ENCODE measurements around the gene CDK17.

Gene CDK17

DNA sequence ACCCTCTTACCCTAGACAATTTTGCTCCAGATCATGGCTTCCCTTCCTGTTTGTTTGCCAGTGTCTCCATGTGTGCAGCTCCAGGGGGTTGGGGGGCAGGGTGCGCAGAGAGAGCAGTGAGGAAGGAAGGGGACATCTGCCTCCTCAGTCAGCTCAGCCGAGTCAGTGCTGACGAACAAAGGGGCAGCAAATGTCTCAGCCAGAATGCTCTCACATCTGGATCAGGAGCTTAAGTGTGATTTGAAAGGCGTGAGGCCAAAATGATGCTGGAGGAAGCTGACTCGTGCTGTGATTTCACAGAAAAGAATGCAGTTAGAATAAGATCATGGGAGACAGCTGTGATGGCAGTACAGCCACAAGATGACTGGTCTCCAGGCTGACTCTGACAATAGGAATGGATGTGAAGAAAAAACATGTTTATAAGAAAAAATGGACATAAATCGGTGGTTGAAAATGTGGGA lies 27.1 kb upstream of the CDK17 start:
- TF ChIP-seq, protein P1, sequence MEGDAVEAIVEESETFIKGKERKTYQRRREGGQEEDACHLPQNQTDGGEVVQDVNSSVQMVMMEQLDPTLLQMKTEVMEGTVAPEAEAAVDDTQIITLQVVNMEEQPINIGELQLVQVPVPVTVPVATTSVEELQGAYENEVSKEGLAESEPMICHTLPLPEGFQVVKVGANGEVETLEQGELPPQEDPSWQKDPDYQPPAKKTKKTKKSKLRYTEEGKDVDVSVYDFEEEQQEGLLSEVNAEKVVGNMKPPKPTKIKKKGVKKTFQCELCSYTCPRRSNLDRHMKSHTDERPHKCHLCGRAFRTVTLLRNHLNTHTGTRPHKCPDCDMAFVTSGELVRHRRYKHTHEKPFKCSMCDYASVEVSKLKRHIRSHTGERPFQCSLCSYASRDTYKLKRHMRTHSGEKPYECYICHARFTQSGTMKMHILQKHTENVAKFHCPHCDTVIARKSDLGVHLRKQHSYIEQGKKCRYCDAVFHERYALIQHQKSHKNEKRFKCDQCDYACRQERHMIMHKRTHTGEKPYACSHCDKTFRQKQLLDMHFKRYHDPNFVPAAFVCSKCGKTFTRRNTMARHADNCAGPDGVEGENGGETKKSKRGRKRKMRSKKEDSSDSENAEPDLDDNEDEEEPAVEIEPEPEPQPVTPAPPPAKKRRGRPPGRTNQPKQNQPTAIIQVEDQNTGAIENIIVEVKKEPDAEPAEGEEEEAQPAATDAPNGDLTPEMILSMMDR (IDR thresholded peaks at IDR 0.05; ENCODE audit: low read depth, low read length, missing control alignments): no peak
- peak; percentile 100 for DNase-seq (ENCODE audit: extremely low read depth, low read depth)
- H3K4me3 ChIP-seq (replicated peaks; ENCODE audit: low read depth, low read length): peak overlapping the region; percentile 34

DNA sequence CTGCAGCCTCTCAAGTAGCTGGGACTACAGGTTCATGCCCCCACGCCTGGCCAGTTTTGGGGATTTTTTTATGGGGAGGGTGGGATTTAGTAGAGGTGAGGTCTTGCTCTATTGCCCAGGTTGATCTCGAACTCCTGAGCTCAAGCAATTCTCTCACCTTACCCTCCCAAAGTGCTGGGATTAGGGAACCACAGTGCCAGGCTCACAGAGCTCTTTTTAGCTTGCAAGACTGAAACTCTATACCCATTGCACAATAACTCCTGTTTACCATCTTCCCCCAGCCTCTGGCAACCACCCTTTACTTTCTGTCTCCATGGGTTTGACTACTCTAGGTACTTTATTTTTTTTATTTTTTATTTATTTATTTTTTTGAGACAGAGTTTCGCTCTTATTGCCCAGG lies 25.7 kb upstream of the CDK17 start:
- TF ChIP-seq, protein P1 (IDR thresholded peaks at IDR 0.05; ENCODE audit: low read depth, low read length, missing control alignments): no peak
- DNase-seq (ENCODE audit: extremely low read depth, low read depth): no peak
- no peak overlapping the region for H3K4me3 ChIP-seq (replicated peaks; ENCODE audit: low read depth, low read length)

DNA sequence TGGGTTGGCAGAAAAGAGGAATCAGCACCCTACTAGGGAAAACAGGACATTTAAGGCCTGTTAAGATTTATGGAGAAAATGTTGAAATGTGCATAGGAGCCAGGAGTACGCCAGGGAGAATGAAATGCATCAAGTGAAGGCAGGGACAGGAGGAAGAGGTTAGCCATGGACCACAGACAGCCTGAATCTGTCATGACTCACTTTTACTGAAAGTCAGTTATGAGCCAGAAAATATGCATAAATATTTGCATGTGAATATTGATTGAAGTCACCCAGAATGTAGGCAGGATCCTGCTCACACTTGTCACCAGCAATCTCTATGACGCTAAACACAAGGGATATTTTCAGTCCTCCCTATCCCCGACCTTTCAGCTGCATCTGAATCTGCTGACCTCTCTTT lies 25.1 kb upstream of the CDK17 start:
- DNase-seq (ENCODE audit: extremely low read depth, low read depth): peak; percentile 88
- TF ChIP-seq, protein P1 (IDR thresholded peaks at IDR 0.05; ENCODE audit: low read depth, low read length, missing control alignments): no peak
- no peak overlapping the region for H3K4me3 ChIP-seq (replicated peaks; ENCODE audit: low read depth, low read length)

DNA sequence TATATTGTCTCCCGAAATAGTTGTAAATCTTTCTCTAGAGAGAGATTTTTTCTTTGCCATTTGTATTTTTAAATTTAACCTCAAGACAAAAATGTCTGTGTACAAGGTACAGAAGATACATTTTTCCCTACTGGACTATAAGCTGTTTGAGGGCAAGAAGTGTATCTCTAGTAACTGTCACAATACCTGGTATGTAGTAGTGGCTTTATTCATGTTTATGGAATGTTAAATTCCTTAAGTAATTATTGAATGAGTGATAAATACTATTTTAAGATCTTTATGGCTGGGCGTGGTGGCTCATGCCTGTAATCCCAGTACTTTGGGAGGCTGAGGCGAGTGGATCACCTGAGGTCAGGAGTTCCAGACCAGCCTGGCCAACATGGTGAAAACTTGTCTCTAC lies 24.4 kb upstream of the CDK17 start:
- TF ChIP-seq, protein P1 (IDR thresholded peaks at IDR 0.05; ENCODE audit: low read depth, low read length, missing control alignments): no peak
- no peak overlapping the region for H3K4me3 ChIP-seq (replicated peaks; ENCODE audit: low read depth, low read length)
- DNase-seq (ENCODE audit: extremely low read depth, low read depth): no peak

DNA sequence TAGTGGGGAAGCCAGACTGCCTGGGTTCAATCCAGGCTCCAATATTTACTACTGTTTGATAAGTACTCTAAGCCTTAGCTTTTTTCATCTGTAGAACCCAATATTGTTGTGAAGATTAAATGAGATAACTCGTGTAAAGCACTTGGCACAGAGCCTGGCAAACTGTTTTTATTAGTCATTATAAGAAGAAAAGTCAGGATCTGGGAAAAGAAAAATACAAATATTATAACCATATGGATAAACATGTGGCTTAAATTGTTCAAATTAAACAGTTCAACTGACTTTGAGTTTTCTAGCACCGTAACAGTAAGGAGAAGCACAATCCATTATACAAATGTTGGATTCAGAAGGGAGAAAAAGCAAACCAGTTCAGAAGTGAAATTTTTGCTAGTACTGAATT lies 22.0 kb upstream of the CDK17 start:
- DNase-seq (ENCODE audit: extremely low read depth, low read depth): peak; percentile 93
- TF ChIP-seq, protein P1 (IDR thresholded peaks at IDR 0.05; ENCODE audit: low read depth, low read length, missing control alignments): no peak
- no peak overlapping the region for H3K4me3 ChIP-seq (replicated peaks; ENCODE audit: low read depth, low read length)

DNA sequence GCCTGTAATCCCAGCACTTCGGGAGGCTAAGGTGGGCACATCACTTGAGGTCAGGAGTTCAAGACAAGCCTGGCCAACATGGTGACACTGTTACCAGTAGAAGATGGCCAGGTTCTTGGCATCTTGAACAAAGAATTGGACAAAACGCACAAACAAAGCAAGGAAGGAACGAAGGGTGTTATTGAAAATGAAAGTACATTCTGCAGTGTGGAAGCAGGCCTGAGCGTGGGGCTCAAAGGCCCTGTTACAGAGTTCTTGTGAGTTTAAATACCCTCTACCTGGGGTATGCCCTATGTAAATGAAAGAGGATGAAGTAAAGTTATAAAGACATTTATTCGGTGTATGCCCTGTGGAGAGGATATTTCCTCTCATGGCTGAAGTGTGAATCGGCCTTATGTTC lies 20.8 kb upstream of the CDK17 start:
- DNase-seq (ENCODE audit: extremely low read depth, low read depth): no peak
- TF ChIP-seq, protein P1 (IDR thresholded peaks at IDR 0.05; ENCODE audit: low read depth, low read length, missing control alignments): no peak
- H3K4me3 ChIP-seq (replicated peaks; ENCODE audit: low read depth, low read length): no peak overlapping the region

DNA sequence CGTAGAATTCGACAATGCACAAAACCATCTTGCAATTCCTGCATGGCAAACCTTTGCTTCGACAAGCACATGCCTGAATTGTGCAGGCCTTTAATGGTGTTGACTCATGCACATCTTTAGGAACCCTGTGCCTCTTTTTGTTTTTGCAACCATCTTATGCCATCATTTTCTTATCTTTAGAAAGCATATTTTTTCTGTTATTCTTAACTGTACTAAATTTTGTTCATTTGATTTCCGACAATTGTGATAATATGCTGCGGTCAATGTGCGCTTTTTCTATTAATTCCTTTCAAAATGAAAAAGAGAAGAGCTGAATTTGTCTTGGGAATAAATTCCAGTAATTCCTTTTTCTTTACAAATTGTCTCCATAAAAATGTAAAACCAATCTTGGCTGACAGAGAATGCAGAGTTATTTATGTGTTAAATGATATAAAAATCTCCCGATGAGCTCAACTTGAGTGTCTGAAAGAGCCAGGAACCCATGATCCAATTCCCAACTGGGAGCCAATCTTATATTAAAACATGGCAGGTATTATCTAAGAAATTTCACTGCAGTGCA lies 20.1 kb upstream of the CDK17 start:
- DNase-seq (ENCODE audit: extremely low read depth, low read depth): no peak
- TF ChIP-seq, protein P1 (IDR thresholded peaks at IDR 0.05; ENCODE audit: low read depth, low read length, missing control alignments): no peak
- no peak overlapping the region for H3K4me3 ChIP-seq (replicated peaks; ENCODE audit: low read depth, low read length)
